ENCODE data around the gene TJAP1. TPM values are rescaled to one million over a fixed set of nuclear protein-coding genes. Genes with fewer than 3 reads are reported as not detected.

The TJAP1 gene, protein sequence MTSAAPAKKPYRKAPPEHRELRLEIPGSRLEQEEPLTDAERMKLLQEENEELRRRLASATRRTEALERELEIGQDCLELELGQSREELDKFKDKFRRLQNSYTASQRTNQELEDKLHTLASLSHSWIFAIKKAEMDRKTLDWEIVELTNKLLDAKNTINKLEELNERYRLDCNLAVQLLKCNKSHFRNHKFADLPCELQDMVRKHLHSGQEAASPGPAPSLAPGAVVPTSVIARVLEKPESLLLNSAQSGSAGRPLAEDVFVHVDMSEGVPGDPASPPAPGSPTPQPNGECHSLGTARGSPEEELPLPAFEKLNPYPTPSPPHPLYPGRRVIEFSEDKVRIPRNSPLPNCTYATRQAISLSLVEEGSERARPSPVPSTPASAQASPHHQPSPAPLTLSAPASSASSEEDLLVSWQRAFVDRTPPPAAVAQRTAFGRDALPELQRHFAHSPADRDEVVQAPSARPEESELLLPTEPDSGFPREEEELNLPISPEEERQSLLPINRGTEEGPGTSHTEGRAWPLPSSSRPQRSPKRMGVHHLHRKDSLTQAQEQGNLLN
- polyA plus RNA-seq (2012; ENCODE audit: insufficient read depth, insufficient read length, low read depth) = 53.9 TPM

DNA sequence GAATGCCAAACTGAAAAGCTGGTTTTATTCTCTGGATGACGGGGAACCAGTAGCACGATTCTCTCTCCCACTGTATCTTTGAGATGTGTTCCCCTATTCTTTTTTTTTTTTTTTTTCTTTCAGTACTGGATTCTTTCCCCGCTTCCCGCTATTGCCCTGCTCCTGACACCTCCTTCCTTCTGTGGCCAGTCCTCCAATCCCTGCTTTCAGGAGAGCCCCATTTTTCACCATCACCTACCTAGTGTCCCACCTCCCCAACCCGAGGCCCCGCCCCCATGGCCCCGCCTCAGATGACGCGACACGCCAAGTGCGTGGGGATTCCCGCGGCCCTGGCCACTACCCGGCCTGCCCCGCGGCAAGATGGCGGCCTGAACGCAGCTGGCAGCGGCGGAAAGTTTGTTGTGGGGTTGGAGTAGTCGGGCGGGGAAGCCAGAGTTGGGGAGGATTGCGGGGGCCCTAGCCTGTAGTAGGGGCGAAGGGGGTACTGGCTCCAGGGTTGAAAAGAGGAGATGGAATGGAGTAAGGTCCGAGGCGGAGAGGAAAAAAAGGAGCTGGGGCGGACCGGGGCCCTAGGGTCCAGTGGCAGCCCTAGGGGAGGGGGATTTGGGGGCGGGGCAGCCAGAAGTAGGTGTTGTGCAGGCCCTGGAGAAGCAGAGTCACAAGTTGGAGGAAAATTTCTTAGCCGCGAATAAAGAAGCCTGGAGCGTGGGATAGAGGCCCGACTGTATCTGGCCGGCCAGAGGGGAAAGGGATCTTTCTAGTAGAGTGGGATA is at the start of gene TJAP1:
Gene TJAP1, plus strand, starts transcription at position 336 of the 773 bp plus-strand sequence. CDS start 21,432 bp downstream, outside the sequence.
- no peaks in the 10 kb centered on the region for H3K9me3 ChIP-seq
- H3K4me3 ChIP-seq (ENCODE audit: low read depth, low read length) = peak within 1 kb of the TSS; percentile 62
- H3K27me3 ChIP-seq = no peaks in the 10 kb centered on the region
- H3K36me3 ChIP-seq = no peaks in the 10 kb centered on the region
- peaks cover 5% of the 10 kb centered on the region for H3K4me1 ChIP-seq
- TF ChIP-seq, protein P1, sequence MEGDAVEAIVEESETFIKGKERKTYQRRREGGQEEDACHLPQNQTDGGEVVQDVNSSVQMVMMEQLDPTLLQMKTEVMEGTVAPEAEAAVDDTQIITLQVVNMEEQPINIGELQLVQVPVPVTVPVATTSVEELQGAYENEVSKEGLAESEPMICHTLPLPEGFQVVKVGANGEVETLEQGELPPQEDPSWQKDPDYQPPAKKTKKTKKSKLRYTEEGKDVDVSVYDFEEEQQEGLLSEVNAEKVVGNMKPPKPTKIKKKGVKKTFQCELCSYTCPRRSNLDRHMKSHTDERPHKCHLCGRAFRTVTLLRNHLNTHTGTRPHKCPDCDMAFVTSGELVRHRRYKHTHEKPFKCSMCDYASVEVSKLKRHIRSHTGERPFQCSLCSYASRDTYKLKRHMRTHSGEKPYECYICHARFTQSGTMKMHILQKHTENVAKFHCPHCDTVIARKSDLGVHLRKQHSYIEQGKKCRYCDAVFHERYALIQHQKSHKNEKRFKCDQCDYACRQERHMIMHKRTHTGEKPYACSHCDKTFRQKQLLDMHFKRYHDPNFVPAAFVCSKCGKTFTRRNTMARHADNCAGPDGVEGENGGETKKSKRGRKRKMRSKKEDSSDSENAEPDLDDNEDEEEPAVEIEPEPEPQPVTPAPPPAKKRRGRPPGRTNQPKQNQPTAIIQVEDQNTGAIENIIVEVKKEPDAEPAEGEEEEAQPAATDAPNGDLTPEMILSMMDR (IDR thresholded peaks at IDR 0.05; ENCODE audit: low read depth, low read length) = no peak
- DNase-seq = peak; percentile 96

DNA sequence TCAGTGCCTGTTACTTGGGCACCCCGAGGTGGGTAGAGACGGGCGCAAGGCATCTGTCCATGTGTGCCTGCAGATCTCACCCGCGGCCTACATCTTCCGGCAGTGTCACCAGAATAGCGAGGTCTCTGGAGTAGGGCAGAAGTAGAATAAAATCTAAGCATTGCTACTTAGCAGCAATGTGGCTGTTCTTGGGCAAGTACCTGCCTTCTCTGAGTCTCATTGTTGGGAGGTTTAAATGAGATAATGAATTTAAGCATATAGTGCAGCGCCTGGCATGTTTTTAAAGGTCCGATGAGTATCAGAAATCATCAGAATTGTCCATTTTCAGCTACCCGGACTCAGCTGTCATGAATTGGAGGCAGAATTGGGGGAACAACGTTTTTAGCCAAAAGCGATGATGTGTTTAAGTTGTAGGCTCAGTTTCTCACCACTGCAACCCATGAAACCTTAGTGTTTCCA is 49.2 kb upstream of the TJAP1 start:
- H3K36me3 ChIP-seq = no peaks in the 10 kb centered on the region; the same call in 1 of the 2 replicates
- DNase-seq = no peak
- no peaks in the 10 kb centered on the region for H3K27me3 ChIP-seq
- H3K9me3 ChIP-seq = no peaks in the 10 kb centered on the region
- TF ChIP-seq, protein P1 (IDR thresholded peaks at IDR 0.05; ENCODE audit: low read depth, low read length) = no peak
- no peaks in the 10 kb centered on the region for H3K4me1 ChIP-seq
- peak overlapping the region; percentile 93 for H3K4me3 ChIP-seq (ENCODE audit: low read depth, low read length)

DNA sequence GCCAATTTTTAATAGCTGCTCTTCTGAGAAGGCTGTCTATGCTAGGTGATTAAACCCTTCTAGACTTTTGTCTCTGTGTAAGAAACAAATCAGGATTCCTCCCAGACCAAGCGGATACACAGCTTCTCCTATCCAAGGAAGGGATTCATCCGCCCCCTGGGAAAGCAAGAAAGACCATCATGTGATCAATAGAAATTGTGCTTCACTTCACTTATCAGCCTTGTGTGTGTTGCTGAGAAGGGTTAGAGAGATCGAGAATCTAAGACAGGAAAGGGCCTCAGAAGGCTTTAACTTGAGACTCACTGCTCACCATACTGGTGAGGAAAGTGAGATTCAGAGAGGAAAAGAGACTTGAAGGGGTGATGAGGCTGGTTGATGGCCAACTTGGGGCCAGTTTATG is 48.5 kb upstream of the TJAP1 start:
- DNase-seq = no peak
- no peaks in the 10 kb centered on the region; the same call in 1 of the 2 replicates for H3K36me3 ChIP-seq
- TF ChIP-seq, protein P1 (IDR thresholded peaks at IDR 0.05; ENCODE audit: low read depth, low read length) = no peak
- H3K4me3 ChIP-seq (ENCODE audit: low read depth, low read length) = no peak overlapping the region
- H3K9me3 ChIP-seq = no peaks in the 10 kb centered on the region
- no peaks in the 10 kb centered on the region for H3K27me3 ChIP-seq
- no peaks in the 10 kb centered on the region for H3K4me1 ChIP-seq

DNA sequence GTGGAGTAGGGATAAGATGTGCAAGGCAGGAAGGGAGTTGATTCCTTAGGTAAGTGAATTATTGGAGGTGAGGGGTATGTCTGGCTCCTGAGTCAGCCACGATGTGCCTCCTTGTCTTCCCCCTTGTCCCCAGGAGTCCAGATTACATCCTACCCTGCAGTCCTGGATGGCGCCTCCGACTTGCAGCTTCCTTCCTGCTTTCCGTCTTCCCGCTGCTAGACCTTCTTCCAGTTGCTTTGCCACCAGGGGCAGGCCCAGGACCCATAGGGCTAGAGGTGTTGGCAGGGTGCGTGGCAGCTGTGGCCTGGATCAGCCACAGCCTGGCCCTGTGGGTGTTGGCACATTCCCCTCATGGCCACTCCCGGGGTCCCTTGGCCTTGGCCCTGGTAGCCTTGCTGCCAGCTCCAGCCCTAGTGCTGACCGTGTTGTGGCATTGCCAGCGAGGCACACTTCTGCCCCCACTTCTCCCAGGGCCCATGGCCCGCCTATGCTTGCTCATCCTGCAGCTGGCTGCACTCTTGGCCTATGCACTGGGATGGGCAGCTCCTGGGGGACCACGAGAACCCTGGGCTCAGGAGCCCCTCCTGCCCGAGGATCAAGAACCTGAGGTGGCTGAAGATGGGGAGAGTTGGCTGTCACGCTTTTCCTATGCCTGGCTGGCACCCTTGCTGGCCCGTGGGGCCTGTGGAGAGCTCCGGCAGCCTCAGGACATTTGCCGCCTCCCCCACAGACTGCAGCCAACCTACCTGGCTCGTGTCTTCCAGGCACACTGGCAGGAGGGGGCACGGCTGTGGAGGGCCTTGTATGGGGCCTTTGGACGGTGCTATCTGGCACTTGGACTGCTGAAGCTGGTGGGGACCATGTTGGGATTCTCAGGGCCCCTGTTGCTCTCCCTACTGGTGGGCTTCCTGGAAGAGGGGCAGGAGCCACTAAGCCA is 45.1 kb upstream of the TJAP1 start:
- TF ChIP-seq, protein P1 (IDR thresholded peaks at IDR 0.05; ENCODE audit: low read depth, low read length) = no peak
- Histone ChIP-seq H3K9me3 (no peaks in the 10 kb centered on the region), H3K4me3 (ENCODE audit: low read depth, low read length) (no peak overlapping the region), H3K27me3 (no peaks in the 10 kb centered on the region), H3K4me1 (peaks cover 9% of the 10 kb centered on the region), H3K36me3 (no peaks in the 10 kb centered on the region; the same call in 1 of the 2 replicates)
- DNase-seq = no peak

DNA sequence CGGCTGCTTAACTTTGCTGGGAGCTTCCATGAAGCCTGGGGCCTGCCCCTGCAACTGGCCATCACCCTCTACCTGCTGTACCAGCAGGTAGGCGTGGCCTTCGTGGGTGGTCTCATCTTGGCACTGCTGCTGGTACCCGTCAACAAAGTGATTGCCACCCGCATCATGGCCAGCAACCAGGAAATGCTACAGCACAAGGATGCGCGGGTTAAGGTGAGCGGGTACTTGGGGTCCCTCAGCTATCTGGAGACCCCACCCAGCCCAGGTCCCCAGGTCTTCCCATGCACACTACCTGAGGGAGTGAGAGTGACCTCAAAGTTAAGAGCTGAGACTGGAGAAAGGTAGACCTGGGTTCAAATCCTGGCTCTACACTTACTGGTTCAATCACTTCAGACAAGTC is 44.2 kb upstream of the TJAP1 start:
- Histone ChIP-seq H3K4me1 (peaks cover 9% of the 10 kb centered on the region), H3K27me3 (no peaks in the 10 kb centered on the region), H3K9me3 (no peaks in the 10 kb centered on the region), H3K4me3 (ENCODE audit: low read depth, low read length) (no peak overlapping the region), H3K36me3 (no peaks in the 10 kb centered on the region; the same call in 1 of the 2 replicates)
- TF ChIP-seq, protein P1 (IDR thresholded peaks at IDR 0.05; ENCODE audit: low read depth, low read length) = no peak
- no peak for DNase-seq
